Osteocyte (in vitro differentiated cells): ENCODE data around the gene CWC27. TPM values are rescaled to one million over a fixed set of nuclear protein-coding genes. Genes with fewer than 3 reads are reported as not detected.
"Not testable (repeated sequence)": the region's sequence is repeated elsewhere in the genome, so short reads cannot be mapped to it uniquely, and the experiment has no call there.

Source experiments
- DNase-seq: peaks from one replicate; pipeline ENCODE4 v3.0.0; 2021; ENCODE audit warnings: mixed read lengths; ENCODE audit not compliant: unreplicated experiment; ENCODE audit errors: extremely low spot score
- H3K27ac Mint-ChIP-seq: one replicate; pipeline ENCODE4 v1.8.0; 2021; ENCODE audit warnings: mild to moderate bottlenecking, mixed read lengths; ENCODE audit not compliant: unreplicated experiment
- H3K27me3 Mint-ChIP-seq: one replicate; pipeline ENCODE4 v1.8.0; 2021; ENCODE audit warnings: mixed read lengths; ENCODE audit not compliant: unreplicated experiment
- H3K36me3 Mint-ChIP-seq: one replicate; pipeline ENCODE4 v1.8.0; 2021; ENCODE audit warnings: mixed read lengths; ENCODE audit not compliant: unreplicated experiment
- H3K4me1 Mint-ChIP-seq: one replicate; pipeline ENCODE4 v1.8.0; 2021; ENCODE audit warnings: mixed read lengths; ENCODE audit not compliant: unreplicated experiment
- H3K4me3 Mint-ChIP-seq: one replicate; pipeline ENCODE4 v1.8.0; 2021; ENCODE audit warnings: mild to moderate bottlenecking, moderate library complexity, mixed read lengths; ENCODE audit not compliant: unreplicated experiment
- H3K9me3 Mint-ChIP-seq: one replicate; pipeline ENCODE4 v1.8.0; 2021; ENCODE audit warnings: mixed read lengths; ENCODE audit not compliant: unreplicated experiment
- total RNA-seq: library from RNA; stranded (reverse); gene quantifications from 2 replicates; pipeline ENCODE4 v1.2.1, GENCODE V29; 2021
- TF ChIP-seq, protein P1 (sequence below): fragments of 200-600 bp; sonication (generic); IDR thresholded peaks from 2 replicates; pipeline ENCODE4 v1.5.0; 2021; ENCODE audit warnings: antibody characterized with exemption, mild to moderate bottlenecking, moderate library complexity

Gene CWC27
- total RNA-seq, 1 donor from 2014 or later, result 24.7 TPM

DNA sequence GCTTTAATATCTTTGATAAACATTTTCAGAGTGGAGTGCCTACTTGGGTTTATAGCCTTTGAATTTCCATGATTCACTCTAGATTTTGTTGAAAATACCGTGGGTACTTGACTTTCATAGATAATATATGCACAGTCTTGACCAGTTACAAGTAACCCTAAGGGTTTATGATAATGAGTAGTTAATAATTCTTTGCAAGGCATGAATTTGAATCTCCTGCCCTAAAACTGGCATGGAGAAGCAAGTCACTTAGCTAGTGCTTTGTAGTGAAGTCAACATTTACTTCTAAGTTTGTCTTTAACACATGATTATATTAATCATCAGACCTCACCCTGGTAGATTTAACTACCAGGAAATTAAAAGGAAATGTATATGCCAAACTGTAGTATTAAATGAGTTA is 115.8 kb downstream of the CWC27 start:
- H3K4me3 Mint-ChIP-seq, result no peak overlapping the region
- H3K27ac Mint-ChIP-seq, result no peak overlapping the region
- no peaks in the 10 kb centered on the region for H3K27me3 Mint-ChIP-seq
- DNase-seq, result no peak
- peaks cover 5% of the 10 kb centered on the region for H3K4me1 Mint-ChIP-seq
- TF ChIP-seq, protein P1, sequence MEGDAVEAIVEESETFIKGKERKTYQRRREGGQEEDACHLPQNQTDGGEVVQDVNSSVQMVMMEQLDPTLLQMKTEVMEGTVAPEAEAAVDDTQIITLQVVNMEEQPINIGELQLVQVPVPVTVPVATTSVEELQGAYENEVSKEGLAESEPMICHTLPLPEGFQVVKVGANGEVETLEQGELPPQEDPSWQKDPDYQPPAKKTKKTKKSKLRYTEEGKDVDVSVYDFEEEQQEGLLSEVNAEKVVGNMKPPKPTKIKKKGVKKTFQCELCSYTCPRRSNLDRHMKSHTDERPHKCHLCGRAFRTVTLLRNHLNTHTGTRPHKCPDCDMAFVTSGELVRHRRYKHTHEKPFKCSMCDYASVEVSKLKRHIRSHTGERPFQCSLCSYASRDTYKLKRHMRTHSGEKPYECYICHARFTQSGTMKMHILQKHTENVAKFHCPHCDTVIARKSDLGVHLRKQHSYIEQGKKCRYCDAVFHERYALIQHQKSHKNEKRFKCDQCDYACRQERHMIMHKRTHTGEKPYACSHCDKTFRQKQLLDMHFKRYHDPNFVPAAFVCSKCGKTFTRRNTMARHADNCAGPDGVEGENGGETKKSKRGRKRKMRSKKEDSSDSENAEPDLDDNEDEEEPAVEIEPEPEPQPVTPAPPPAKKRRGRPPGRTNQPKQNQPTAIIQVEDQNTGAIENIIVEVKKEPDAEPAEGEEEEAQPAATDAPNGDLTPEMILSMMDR, result no peak
- no peaks in the 10 kb centered on the region for H3K9me3 Mint-ChIP-seq
- peaks cover 6% of the 10 kb centered on the region for H3K36me3 Mint-ChIP-seq

DNA sequence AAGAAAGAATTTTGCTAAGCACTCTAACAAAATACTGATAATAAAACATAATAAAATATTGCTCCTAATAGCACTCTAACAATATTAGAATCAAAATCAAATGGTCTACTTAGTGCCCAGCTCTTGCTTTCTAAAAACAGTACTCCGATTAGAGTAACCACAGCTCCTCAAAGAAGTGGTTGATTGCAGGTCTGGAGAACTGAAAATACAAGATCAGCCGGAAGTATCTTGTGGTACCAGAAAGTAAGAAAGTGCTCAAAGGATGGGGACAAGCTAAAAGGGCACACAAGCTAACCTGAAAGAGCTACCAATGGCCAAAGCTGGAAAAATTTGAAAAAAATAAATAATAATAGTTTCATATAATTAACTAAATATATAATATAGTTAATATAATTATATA is 119.2 kb downstream of the CWC27 start:
- Mint-ChIP-seq H3K4me3 (no peak overlapping the region), H3K4me1 (peaks cover 5% of the 10 kb centered on the region), H3K27me3 (no peaks in the 10 kb centered on the region), H3K27ac (no peak overlapping the region), H3K9me3 (no peaks in the 10 kb centered on the region), H3K36me3 (peaks cover 6% of the 10 kb centered on the region)
- TF ChIP-seq, protein P1, result no peak
- DNase-seq, result no peak

DNA sequence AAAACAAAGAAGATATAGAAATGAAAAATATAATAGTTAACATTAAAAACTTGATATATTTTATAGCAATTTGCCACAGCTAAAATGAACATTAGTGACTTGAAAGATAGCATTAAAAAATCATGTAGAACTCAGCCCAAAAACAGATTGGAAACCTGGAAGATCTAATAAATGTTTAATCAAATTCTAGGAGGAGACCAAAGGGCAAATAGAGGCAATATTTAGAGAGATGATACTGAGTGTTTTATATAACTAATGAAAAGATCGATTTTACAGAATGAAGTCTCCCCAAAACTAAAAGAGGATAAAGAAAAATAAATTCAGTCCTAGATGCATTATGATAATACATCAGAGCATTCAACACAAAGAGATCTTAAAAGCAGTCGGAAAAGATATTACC is 127.0 kb downstream of the CWC27 start:
- H3K4me3 Mint-ChIP-seq, result no peak overlapping the region
- peaks cover 22% of the 10 kb centered on the region for H3K36me3 Mint-ChIP-seq
- peaks cover 23% of the 10 kb centered on the region for H3K9me3 Mint-ChIP-seq
- TF ChIP-seq, protein P1, result no peak
- no peak overlapping the region for H3K27ac Mint-ChIP-seq
- H3K27me3 Mint-ChIP-seq, result no peaks in the 10 kb centered on the region
- no peaks in the 10 kb centered on the region for H3K4me1 Mint-ChIP-seq
- no peak for DNase-seq

DNA sequence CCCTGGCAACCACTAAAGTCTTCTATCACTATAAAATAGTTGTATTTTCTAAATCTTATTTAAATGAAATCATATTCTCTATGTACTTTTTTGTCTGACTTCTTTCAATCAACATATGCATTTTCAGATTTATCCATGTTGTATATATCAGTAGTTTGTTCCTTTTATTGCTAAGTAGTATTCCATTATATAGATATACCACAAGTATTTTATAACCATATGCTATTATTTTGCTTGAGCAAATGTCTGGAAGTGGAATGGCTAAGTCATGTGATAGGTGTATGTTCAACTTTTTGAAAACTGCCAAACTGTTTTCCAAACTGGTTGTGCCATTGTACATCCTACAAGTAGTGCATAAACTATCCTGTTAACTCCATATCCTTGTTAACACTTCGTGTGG is 131.1 kb downstream of the CWC27 start:
- no peaks in the 10 kb centered on the region for H3K27me3 Mint-ChIP-seq
- H3K9me3 Mint-ChIP-seq, result peaks cover 30% of the 10 kb centered on the region
- no peaks in the 10 kb centered on the region for H3K4me1 Mint-ChIP-seq
- no peak overlapping the region for H3K4me3 Mint-ChIP-seq
- TF ChIP-seq, protein P1, result no peak
- peaks cover 31% of the 10 kb centered on the region for H3K36me3 Mint-ChIP-seq
- H3K27ac Mint-ChIP-seq, result no peak overlapping the region
- DNase-seq, result no peak

DNA sequence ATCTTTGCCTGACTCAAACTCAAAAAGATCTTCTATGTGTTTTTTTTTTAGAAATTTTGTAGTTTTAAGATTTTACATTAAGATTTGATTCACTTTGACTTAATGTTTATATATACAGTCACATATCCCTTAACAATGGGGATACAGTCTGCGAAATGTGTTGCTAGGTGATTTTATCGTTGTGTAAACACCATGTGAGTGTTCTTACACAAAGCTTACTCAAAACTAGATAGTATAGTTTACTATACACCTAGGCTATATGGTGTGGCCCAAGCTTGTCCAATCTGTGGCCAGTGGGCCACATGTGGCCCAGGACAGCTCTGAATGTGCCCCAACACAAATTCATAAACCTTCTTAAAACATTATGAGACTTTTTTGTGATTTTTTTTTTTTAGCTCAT is 131.9 kb downstream of the CWC27 start:
- DNase-seq, result no peak
- Mint-ChIP-seq H3K27ac (no peak overlapping the region), H3K4me3 (no peak overlapping the region), H3K9me3 (peaks cover 30% of the 10 kb centered on the region), H3K27me3 (no peaks in the 10 kb centered on the region), H3K4me1 (no peaks in the 10 kb centered on the region), H3K36me3 (peaks cover 33% of the 10 kb centered on the region)
- TF ChIP-seq, protein P1, result no peak

DNA sequence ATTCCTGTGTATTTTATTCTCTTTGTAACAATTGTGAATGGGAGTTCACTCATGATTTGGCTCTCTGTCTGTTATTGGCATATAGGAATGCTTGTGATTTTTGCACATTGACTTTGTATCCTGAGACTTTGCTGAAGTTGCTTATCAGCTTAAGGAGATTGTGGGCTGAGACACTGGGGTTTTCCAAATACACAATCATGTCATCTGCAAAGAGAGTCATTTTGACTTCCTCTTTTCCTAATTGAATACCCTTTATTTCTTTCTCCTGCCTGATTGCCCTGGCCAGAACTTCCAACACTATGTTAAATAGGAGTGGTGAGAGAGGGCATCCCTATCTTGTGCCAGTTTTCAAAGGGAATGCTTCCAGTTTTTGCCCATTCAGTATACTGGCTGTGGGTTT is 138.7 kb downstream of the CWC27 start:
- DNase-seq, H3K4me3 Mint-ChIP-seq, H3K4me1 Mint-ChIP-seq, H3K27ac Mint-ChIP-seq, H3K27me3 Mint-ChIP-seq: not testable (repeated sequence)
- H3K36me3 Mint-ChIP-seq, result peaks cover 26% of the 10 kb centered on the region
- H3K9me3 Mint-ChIP-seq, result peaks cover 26% of the 10 kb centered on the region
